HG03064 (cell line): ENCODE measurements around the gene AGBL3.
"Not testable (repeated sequence)": the region's sequence is repeated elsewhere in the genome, so short reads cannot be mapped to it uniquely, and the experiment has no call there.

Experiments
- ATAC-seq: cut with Tn5 transposase; IDR thresholded peaks from one replicate; pipeline ENCODE4 v1.9.1; 2021; ENCODE audit warnings: low read depth; ENCODE audit not compliant: unreplicated experiment

The AGBL3 gene

DNA sequence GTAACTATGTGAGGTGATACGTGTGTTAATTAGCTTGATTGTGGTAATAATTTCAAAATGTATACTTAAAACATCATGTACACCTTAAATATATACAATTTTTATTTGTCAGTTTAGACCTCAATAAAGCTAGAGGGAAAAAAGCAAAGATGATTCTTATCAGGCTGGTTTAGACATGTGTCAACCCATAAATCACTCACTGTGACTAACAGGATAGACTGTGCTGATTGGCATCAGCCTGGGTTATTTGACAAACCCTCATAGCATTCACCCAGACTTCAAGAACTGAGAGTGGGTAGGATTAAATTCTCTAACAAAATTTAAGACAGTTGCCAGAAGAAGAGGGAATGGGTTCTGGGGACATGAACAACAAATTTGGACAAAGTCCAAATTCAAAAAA, 87.8 kb downstream of the AGBL3 start:
- ATAC-seq, result no peak

DNA sequence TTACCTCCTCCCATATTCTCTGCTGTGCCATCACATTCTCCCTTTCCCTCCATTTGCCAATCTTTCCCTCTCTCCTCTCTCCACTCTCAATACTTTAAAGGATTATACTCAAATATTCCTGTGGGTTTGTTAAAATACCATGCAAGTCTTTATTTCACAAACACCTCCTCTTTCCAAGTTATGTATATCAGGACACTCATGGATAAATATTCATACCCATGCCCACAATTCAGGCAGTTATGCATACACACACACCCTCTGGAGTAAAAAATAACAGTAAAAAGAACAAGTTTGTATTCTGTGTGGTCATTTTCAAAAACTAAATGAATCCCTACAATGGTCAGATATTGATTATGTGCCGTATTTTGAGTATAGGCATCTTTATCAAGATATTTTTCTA, 88.2 kb downstream of the AGBL3 start:
- ATAC-seq, result no peak

DNA sequence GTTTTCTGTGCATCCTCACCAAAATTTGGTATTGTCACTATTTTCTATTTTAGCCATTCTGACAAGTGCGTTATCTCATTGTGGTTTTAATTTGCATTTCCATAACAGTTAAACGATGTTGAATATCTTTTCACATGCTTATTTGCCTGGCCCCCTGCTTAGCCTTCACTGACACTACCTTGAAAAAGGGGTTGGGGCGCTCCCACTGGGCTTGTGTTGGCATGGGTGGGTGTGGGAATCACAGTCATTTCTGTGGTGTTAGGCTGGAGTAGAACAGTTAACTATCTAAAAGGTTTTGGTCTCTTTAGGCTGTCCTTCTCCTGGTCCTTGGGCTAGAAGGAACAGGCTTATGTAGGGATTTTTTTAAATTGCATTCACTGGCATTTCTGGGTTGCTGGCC, 89.4 kb downstream of the AGBL3 start:
- no peak for ATAC-seq

DNA sequence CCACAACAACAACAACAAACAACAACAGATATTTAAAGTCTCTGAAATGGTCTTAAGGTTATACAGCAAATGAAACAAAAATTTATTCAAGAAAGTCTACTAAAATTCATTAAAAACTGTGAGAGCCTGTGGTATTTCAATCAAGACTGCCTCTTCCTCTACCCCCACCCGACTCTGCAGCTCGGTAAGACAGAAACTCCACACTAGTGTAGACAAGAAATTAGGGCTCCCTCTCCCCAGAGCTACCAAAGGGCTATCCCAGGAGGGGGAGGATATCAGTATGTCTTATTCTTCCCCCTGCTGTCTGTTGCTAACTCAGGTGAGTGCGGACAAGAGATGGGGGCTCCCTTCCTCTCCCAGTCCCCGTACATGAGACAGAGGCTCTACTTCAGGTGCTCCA, 90.6 kb downstream of the AGBL3 start:
- no peak for ATAC-seq

DNA sequence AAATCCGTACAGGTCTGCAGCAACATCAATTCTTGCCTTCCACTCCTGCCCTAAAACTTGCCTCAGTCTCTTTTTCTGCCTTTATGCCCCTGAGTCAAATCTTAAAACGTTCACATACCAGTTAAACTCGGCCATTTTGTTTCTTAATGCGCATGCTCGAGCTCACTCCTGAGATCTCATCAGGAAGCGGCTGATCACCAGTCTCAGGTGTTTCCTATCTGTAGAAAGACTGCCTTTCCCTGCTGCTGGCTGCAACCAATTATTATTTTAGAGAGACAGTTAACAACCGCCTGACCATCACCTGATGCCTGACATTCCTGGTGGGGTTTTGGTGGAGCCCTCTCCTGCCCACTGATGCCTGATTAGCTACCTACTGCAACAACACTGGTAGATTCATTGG, 91.3 kb downstream of the AGBL3 start:
- no peak for ATAC-seq

DNA sequence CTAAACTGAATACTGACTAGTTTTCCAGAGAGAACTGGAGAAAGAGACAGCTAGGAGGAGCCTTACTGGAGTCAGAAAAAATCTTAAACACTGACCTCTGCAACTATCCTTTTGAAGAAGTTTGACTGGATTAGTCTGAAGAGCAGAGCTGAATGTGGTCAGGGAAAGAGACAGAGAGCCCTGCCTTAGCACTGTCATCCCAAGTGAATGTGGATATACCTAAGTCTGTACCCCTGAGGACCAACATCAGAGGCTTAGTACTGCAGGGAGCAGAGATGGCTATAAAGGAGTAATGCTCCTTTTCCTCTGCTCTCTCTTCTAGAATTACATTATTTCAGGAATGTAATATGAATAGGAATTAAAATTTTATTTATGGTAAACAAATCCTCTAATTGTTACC, 91.7 kb downstream of the AGBL3 start:
- ATAC-seq, result no peak

DNA sequence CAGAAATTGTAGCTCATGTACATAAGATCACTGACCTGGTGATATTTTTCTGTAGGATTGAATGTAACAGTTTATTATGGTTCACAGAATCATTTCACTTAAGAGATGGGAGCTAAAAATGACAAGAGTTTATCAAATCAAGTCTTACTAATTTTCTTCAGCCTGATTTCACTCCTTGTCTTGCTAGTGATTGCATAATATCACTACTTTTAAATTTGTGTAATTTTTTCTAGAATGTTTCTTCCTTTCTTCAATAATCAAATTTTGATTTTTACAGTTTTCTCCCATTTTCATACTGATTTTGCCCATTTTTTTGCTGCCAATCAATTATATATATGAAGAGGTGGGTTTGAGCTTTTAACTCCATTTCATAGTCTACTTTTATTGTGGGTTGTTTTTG, 92.8 kb downstream of the AGBL3 start:
- ATAC-seq, result no peak

- no peak for ATAC-seq
Measured at GRCh38 chr7:135083005-135083404, 96.7 kb downstream of the AGBL3 start.

- ATAC-seq, result no peak
Measured at GRCh38 chr7:135088566-135088965, 102.3 kb downstream of the AGBL3 start.

GRCh38 chr7:135091717-135092116, 105.4 kb downstream of the AGBL3 start:
- no peak for ATAC-seq

DNA sequence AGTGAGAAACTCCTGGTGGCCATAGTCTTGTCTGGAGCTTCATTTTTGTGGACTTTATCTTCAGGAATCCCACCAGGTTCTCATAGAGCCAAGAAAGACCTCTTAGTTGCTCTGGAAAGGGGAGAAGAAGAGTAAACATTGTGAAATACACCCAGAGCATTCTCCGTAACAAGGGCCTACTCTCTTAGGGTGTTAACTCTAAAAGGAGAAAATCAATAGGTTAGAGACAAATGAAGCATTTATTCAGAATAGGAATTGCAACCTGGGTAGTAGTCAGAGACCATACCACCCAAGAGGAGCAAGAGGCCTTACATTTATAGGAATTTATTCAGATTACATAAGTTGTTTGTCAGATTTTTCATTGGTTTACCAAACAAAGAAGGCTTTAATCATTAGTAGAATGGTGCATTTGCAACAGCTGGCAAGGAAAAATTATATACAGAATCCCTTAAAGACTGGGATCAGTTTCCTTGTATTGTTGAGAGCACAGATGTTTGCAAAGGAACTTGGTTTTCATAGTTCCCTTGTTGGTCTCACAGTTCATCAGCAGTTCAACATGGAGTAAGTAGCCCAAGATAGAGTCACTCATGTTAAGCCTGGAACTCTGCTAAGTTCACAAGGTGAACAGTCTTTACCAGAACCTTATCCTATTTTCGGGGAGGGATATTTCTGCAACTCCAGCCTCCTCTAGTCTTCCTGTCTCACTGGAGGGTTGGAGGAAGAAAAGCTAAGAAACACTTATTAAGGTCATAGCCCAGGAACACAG, 108.3 kb downstream of the AGBL3 start:
- ATAC-seq, result no peak

GRCh38 chr7:135095450-135095849, 109.1 kb downstream of the AGBL3 start:
- no peak for ATAC-seq

DNA sequence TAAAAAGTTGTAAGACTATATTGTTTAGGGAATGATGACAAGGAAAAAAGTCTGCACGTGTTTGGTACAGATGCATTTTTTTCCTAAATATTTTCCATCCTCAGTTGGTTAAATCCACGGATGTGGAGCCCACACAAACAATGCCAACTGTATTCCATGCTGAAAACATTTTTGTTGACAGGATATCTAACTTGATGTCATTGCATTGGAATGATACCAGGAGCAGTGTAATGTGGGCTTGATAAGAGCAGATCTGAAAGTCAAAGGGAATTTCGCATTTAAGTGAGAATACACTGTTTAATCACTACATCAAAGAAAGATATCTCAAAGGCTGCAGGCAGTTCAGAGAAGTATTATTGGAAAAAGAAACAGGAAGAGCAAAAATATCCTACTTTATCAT, 112.1 kb downstream of the AGBL3 start:
- no peak for ATAC-seq

- ATAC-seq, result no peak
Measured at GRCh38 chr7:135100856-135101255, 114.5 kb downstream of the AGBL3 start.

DNA sequence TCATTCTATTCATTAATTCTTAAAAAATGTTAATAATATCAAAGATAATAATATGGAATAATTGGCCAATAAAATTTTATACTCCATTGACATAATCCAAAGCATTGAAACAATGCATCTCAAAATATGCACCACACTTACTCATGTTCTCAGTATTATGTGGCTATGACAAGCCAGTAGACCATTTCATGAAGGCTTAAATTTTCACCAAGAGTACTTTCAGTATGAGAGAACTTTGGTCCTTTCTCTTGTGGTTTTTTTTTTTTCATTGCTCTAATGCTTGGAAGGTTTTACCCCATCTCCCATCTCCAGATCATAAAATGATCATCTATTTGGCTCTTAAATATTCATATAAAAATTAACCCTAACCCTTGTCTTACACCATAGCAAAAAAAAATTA, 116.1 kb downstream of the AGBL3 start:
- ATAC-seq, result peak; percentile 99

GRCh38 chr7:135109562-135109961, 123.3 kb downstream of the AGBL3 start:
- ATAC-seq, result no peak

GRCh38 chr7:135109976-135110375, 123.7 kb downstream of the AGBL3 start:
- ATAC-seq, result no peak

DNA sequence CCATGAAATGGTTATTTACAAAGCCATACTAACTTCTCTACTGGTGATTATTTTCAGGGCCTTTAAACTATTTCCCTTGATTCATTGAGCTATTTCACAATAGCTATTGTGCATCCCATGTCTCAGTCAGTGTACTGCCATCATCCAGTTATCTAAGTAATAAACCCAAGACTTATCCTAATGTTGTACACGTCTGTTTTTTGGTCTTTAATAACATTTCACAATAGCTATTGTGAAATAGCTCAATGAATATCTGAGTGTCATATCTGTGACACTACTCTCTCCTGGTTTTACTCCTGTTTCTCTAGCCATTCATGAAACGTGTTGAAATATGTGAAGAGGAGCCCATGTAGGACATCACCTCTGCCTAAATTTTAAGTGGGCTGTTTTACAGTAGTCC, 125.1 kb downstream of the AGBL3 start:
- ATAC-seq, result no peak

- ATAC-seq, result no peak
Measured at GRCh38 chr7:135114622-135115021, 128.3 kb downstream of the AGBL3 start.

DNA sequence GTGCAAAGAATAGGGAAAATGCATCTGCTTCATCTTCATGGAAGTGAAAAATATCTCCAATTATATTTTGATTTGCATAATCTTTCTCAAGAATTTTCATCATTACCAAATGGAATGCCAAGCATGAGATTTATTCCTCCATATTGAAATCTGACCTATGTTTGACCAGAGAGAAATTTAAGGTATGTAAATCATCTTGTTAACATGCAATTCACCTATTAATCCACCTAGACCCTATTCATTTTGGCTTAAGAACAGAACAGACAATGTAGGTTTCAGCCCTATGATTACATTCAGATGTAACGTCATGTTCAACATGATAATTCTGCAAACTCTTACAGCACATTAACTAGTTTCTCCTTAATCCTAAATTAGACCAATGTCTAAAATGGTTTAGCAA, 130.8 kb downstream of the AGBL3 start:
- no peak for ATAC-seq

DNA sequence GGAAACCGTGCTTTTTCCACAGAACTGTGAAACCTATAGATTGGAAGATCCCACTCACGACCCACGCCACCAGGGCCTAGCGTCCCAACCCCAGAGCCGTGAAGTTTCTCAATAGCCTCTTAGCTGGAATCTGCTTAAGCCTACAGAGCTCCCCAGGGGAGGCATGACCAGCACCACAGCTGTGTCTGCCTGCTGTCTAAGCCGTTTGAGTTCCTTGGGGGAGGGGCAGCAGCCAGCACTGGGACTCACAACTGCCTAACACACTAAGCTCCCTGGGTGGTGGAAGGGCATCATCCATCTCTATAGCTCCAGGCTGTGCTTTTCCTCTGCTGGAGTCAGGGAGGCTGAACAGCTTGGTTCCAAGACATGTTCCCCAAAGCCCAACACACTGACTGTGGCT, 135.6 kb downstream of the AGBL3 start:
- no peak for ATAC-seq

DNA sequence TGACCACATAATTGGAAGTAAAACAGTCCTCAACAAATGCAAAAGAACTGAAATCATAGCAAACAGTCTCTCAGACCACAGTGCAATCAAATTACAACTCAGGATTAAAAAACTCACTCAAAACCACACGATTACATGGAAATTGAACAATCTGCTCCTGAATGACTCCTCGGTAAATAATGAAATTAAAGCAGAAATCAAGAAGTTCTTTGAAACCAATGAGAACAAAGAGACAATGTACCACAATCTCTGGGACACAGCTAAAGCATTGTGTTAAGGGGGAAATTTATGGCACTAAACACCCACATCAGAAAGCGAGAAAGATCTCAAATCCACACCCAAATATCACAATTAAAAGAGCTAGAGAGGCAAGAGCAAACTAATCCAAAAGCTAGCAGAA, 138.3 kb downstream of the AGBL3 start:
- not testable (repeated sequence) for ATAC-seq

DNA sequence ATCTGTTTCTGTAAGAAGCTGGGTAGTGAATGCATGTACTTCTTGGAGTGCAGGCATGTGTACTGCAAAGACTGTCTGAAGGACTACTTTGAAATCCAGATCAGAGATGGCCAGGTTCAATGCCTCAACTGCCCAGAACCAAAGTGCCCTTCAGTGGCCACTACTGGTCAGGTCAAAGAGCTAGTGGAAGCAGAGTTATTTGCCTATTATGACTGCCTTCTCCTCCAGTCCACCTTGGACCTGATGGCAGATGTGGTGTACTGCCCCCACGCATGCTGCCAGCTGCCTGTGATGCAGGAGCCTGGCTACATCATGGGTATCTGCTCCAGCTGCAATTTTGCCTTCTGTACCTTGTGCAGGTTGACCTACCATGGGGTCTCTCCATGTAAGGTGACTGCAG, 142.6 kb downstream of the AGBL3 start:
- no peak for ATAC-seq
